GM19240 (cell line): Measurements from ENCODE around the gene ASCL2.

Experiments
- DNase-seq: peaks from one replicate; pipeline ENCODE4 v3.0.0; 2011; ENCODE audit warnings: low spot score; ENCODE audit not compliant: insufficient read length

Gene ASCL2

DNA sequence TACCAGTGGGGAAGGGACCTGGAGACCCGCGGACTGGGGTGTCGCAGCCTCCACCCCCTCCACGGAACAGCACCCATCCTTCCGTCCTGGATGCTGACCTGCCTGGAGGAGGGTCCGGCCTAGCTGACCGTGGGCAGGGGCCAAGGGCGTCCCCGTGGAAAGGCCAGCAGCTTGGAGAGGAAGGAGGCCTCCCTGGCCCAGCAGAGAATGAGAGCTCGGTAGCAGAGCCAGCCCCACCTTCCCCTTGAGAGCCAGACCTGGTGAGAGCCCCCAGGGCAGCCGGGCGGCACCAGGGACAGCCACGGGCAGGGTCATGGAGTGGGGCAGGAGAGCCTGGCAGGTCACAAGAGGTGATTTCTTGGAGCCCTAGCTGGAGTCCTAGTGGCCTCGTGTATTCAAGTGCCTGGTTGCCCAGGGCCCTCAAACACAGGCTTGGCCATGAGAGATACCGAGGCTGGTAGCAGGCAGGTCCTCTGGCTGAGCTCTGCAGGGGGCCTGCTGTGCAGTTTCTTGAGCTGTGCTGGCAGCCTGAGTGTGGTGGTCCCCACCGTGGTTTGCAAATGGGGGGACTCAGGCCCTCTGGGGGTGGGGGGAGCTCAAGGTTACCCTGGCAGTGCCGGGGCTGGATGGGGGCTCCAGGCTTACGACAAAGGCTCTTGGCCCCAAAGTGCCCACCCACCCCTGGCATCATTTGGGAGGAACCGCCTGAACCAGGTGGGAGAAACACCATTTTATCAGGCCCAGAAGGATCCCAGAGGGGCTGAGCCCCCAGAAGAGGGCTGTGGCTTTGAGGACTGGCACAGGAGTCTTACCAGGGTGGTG lies 39.1 kb upstream of the ASCL2 start:
- no peak for DNase-seq

DNA sequence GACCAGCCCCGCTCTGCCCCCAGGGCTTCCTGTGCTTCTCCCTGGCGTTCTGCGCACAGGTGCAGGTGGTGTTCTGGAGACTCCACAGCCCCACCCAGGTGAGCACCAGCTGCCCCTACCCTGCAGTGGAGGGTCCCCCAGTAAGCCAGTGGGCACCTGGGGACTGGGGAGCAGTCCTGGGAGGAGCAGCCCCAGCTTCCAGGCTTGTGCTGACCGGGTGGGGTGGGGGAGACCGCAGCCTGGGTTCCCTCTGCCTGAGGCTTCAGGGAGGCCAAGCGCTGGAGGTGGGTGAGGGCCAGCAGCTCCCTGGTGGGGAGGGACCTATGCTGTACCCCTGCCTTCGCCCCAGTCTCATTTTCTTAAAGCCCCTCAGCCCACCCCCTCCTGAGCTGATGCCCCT lies 38.3 kb upstream of the ASCL2 start:
- DNase-seq: no peak

DNA sequence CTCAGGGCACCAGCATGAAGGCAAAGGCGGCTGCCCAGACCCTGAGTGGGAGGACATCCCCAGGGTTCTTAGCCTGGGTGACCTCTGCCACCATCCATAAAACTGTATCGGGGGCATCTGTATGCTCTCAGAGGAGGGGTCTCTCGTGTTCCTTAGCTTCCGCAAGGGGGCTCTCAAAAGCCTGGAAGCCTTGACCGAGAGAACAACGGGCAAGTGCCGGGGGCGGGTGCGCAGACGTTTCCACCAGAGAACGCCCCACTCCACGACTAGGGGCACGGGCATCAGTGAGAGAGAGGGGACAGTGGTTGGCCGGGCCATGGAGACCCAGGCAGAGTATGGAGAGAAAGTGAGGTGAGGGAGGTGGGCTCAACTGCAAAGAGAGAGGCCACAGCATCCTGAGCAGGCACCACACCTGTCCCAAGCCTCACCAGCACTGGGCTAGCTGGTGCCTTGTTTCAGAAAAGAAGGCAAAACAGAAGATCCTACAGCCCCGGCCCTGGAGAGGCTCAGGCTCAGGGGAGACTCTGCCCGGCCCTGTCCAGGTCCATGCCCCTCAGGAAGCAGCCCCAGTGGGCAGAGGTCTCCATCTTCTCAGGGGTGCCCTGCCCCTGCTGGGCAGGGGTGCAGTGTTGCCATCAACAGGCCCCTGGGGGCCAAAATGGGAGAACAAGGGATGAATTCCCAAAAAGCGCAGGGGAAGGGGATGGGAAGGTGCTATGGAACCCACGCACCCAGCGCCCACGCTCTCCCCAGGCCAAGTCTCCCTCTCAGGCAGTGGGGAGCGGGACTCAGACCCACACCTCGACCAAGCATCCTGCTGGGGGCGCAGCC lies 37.3 kb upstream of the ASCL2 start:
- DNase-seq: no peak

DNA sequence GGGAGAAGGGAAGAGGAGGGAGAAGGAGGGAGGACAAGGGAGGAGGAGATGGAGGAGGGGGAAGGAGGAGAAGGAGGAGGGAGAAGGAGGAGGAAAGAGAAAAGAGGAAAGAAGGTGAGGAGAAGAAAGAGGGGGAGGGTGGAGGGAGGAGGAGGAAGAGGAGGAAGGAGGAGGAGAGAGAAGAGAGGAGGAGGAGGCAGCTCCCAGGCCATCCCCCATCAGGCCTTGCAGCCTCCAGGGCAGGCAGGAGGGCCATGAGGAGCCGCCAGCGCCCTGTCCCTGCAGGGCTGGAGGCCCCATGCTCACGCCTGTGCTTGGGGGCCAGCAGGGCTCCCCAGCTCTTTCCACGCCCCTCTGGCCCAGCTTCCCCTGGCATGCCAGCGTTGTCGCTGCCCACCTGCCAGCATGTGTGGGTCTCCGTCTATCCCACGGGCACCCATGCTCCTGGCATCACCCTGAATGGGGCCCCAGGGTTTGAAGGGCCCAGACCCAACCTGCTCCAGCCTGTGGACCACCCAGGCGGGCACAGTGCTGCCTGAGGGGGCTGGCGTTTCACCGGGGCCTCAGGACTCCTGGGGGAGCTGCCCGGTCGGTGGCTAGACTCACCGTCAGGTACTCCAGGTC lies 36.6 kb upstream of the ASCL2 start:
- no peak for DNase-seq

DNA sequence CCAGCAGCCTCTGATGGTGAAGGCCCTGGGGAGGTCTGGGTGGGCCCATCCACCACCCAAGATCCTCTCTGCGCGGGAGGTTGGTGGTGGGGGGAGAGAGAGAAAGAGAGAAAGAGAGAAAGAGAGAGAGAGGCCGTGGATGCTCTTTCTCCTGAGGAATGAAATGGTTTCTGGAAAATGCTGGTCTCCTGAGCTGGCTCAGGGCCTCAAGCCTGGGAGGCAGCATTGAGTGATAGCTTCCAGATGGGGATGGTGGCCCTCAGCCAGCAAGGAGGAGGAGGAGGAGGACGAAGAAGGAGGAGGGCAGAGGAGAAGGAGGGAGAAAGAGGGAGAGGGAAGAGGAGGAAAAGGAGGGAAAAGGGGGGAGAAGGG lies 36.0 kb upstream of the ASCL2 start:
- DNase-seq: no peak

DNA sequence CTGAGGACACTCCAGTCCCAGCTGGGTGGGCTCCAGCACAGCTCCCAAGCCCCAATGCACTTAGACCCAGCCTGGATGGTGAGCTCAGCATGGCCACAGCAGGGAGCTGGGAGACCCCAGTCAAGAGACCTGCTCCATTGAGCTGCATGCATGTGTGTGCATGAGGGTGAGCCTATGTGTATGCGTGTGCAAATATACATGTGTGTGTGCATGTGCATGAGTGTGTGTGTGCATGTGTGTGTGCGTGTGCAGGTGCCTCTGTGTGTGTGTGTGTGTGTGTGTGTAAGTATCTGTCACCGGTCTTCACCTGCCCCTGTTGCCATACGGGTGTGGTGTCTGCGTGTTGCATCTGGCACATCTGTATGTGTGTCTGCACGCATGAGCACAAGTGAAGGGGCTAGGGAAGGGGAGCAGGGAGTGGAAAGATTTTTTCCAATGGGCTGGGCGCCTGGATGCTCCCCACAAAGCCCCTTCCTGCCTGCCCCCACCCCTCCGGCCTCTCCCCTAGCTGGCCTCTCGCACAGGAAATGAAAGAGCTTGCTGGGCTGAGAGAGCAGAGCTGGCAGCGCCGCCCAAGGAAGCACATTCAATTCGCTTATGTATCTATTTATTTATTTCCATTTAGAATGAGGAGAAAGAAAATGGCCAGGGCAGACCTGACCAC lies 35.5 kb upstream of the ASCL2 start:
- DNase-seq: no peak

DNA sequence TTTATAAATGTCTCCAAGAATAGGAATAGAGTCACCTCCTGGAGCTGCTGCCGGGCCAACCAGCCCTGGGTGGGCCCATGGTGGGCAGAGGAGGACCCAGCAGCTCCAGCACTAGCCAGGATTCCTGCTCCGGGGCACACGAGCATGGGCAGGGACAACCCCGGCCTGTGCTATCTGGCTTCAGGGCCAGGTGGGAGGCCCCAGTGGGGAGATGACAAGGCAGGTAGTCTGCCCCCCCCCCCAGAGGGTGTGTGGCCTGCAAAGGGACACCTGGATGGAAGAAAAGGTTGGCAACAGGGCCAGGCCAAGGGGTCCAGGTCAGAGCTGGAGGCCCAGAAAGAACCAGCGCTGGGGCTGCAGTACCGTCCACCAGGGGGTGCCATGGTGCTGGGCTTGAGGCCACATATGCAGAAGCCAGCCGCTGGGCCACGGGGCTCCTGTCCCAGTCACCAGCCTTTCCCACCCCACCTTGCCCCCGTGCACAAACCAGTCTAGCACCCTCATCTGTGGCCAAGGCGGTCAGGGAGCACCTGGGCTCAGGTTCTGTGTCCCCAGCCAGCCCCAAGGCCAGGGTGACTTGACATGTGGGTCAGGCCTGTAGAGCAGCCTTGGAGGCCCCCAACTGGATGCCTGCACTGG lies 34.9 kb upstream of the ASCL2 start:
- peak; percentile 75 for DNase-seq

DNA sequence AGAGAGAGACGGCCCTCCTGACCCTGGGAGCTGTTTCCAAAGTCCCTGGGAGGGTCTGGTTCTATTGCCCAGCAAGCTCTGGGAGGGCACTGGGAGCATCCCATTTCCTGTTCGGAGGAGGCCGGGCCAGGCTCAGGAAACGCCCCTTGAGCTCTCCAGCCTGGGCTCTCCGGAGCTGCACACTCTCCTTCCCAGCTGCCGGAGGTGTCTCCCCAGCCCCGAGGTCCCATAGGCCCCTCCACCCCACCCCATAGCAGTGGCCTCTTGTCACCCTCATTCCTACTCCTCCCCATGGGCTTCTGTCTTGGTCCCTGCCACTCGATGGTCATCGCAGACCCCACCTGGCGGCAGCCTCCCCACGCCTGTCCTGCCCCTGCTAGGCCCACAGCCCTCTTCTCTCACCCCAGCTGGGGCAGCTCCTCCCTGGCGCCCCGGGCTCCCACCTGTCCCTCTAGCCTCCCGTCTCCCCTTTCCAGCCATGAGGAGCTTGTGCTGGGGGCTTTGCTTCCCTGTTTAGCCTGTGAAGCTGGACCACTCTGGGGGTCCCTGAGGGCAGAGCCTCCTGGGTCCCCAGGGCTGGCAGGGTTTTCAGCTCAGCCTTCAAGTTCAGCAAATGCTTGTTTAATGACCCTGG lies 34.2 kb upstream of the ASCL2 start:
- no peak for DNase-seq

DNA sequence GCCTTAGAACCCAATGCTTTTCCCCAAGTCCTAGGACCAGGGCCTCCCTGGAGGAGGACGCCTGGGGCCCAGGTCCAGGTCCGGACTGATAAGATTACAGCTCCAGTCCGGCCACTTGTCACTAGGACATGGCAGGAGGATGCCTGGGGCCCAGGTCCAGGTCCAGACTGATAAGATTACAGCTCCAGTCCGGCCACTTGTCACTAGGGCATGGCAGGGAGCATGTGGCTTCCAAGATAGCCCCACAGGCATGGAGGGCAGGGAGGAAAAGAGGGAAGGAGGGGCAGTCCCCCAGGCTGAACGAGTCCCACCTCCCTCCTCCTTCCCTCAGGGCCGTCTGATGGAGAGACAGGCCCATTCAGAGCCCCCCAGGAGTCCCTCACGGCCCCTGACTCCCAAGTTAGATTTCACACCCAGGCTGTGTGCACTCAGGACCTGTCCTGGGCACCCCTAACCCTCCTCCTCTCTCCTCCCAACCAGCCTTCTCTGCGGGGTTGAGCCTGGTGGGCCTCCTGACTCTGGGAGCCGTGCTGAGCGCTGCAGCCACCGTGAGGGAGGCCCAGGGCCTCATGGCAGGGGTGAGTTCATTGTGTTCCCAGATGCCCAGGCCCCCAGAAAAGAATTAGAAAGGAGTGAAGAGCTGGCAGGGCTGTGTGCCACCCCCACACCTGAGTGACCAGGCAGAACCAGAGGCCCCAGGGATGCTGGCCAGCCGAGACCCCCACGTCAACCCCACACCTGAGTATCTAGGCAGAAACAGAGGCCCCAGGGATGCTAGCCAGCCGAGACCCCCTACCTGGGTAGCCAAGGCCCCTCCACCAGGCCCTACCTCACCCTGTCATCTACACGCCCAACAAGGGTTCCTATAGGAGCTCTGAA lies 33.5 kb upstream of the ASCL2 start:
- no peak for DNase-seq

DNA sequence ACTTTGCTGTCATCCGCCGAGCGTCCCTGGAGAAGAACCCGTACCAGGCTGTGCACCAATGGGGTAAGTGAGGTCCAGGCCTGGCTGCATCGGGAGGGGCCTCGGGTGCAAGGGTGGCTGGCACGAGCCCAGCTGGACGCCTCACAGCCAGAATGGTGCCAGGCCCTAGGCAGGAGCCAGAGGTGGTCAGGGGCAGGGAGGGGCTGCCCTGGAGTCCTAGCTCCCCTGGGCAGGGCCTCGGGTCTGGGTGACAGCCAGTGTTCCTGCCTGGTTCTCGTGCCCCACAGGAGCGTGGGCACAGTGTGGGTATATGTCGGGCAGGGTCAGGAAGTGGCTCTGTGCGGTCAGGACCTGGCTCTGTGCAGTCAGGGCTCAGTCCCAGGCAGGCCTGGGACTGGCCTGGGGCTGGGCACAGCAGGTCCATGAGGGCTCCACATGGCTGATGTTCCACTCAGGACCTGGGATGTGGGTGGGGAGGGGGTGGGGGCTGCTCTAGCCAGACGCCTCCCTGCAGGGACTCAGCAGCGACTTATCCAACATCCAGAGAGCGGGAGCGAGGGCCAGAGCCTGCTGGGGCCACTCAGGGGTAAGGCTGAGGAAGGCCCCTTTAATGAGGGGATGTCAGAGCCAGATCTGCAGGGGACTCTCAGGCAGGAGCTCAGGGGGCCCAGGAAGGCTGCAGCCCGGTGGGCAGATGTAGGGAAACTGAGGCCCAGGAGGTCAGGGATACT lies 32.7 kb upstream of the ASCL2 start:
- DNase-seq: no peak

DNA sequence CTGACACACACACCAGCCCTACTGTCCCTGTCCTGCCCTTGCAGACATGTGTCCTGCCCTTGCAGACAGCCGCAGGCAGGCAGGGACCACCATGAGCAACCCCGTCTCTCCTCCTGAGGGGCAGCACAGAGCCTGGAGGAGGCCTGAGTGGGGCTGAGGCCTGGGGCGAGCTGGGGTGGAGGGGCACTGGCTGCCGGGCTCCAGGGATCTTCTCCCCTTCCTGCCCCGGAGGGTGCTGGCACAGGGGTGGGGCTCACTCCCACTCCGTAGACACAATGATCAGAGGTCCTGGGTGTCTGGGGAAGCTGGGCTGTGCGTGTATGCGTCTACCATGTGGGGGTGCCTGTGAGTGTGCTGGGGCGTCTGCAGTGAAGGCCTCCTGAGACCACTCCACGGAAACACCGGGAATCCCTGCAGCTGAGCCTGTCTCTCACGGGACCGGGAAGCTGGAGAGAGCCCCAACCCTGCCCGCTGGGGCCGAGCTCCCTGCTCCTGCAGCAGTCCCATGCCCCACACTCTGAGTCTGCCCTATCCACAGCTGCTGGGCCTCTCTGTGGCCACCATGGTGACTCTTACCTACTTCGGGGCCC lies 32.0 kb upstream of the ASCL2 start:
- no peak for DNase-seq

DNA sequence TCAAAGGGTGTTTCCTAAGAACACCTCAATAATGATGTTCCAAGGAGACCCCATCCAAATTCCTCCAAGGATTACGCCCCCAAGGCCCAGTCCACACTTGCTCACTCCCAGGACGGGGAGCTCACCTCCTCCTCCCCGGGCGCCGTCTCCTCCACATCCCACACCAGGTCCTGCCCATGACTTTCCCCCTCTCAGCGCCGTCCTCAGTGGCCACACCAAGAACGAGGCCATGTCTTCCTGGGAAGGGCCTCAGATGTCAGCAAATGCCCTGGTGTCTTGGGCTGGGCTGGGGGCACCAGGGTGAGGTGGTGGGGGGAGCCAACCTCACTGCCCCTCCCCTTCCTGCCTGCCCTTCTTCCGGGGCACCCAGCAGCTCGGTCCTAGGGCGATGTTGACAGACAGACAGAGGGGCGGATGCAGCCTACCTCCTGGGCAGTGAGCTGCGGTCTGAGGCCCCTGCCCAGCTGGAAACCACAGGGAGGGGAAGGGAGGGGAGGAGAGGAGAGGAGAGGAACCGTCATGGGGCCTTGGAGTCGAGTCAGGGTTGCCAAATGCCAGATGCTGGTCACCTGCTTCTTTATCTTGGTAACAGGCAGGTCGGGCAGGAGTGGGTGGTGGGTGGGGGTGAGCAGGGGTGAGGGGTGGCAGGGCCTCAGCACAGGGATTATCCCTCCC lies 31.4 kb upstream of the ASCL2 start, which contains the start of the genes C11orf21 and TSPAN32:
Gene C11orf21, minus strand, starts transcription at position 288 of the 675 bp plus-strand sequence. Its CDS starts 110 bp downstream, at position 178.
Gene TSPAN32, plus strand, starts transcription at position 383 of the 675 bp plus-strand sequence. Its CDS starts 137 bp downstream, at position 520.
- no peak for DNase-seq

DNA sequence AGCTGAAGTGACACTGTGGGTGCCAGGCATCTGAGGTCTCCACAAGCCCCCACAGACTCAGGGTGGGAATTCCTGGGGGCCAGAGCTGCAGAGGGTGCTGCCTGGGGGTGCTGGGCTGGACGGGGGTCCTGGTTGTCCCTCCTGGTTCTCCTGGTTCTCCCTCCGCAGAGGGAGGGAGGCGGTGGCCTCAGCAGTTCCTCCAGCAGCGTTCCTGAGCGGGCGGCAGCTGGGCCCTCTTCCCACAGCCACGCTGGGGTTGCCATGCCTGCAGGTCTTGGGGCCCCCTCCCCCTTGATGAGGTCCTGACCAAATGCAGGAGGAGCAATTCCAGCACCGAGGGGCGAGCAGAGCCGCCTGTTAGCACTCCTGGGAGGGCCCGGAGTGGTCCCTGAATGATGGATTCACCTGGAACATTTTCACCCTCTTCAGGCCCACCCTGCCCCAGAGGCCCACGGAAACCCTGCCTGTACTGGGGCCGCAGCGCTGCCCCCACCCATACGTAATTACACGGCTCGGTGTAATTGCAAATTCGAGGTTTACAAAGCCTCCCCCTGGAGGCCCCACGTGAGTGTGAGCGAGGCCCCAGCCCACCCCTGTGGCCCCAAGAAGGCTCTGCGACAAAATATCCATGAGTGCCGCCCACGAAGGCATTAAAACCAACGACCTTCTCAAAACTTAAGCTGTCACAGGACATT lies 30.7 kb upstream of the ASCL2 start:
- DNase-seq: no peak

DNA sequence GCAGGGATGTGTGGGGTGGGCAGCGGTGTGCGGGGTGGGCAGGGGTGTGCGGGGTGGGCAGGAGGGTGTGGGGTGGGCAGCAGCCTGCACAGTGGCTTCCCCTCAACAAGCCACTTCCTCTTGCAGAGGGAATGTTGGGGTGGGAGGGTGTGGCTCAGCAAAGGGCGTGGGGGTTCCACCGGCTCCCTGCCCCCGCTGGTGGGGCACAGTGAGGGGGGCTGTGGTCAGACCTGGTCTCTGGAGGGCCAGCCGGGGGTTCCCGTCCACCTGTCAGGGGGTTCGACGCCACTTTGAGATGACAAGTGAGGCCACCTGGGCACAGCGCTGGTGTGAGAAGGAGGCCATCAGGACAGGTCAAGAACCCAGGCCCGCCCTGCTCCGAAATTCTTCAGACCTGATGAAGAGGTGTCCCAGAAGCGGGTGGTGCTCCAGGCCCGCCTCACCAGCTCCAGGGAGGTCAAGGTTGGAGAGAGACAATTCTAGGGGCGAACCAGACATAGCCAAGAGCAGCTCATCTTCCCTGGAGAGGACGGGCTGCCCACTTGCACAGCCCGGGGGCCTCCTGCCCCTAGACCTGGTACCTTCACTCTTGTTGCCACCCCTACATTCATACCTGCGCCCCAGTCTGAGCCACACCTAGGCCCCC lies 30.0 kb upstream of the ASCL2 start:
- DNase-seq: no peak

DNA sequence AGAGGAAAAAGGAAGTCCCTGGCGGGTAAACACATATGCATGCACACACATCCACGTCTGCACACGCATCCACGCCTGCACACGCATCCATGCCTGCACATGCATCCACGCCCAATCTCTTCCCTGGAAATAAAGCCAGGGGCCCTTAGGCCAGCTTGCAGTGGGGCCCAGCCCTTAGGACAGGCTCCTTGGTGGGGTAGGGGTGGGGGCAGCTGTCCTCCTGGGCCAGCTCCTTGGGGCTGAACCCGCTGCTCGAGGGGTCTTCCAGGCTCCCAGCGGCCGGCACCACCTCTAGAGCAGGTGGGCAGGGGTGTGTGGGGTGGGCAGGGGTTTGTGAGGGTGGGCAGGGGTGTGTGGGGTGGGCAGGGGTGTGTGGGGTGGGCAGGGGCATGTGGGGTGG lies 29.4 kb upstream of the ASCL2 start:
- no peak for DNase-seq

DNA sequence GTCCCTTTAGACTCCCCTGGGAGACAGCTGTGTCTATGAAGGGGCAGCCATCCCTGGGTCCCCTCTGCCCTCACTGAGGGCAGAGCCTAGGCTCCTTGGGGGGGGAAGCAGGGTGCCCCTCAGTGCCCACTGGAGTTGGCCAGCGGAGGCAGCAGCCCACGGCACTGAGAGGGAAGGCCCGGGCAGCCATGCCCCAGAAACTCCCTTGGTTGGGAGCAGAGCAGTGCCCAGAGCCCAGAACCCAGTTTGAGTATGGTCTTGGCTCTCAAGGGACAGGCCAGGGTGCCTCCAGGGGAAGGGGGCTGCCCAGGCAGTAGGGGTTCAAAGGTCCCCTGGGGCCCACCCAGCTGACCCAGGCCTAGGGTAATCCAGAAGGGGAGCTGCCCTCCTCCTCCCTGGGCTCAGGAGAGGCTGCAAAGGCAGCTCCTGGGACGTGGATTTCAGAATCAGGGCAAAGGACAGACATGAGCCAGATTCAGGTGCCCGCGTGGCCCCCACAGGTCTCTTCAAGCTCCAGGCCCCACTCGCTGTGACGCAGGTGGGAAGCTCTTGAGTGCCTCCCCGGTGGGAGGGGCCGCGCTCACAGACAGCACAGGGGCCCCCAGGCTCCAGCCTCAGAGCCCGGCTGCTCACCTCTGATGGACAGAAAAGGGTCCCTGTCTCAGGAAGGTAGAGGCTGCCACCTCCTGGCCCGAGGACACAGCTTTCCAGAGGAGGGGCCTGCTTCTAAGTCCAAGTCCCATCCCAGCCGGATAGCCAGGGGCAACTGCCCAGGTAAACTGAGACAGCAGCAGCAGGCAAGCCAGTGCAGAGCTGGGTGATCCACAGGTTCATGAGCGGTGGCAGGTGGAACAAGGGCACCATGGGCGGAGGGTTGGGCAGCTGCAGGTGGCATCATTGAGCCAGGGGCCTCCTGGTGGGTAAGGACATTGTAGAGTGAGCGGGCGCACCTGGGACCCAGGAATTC lies 28.7 kb upstream of the ASCL2 start:
- no peak for DNase-seq
